Pons (tissue), 1 donor: Measurements from ENCODE around the gene MAN2A1.
"Not testable (repeated sequence)": the region's sequence is repeated elsewhere in the genome, so short reads cannot be mapped to it uniquely, and the experiment has no call there.

Experiments
- DNase-seq: peaks from one replicate; pipeline ENCODE4 v3.0.0-alpha.2; 2016; ENCODE audit warnings: low spot score

MAN2A1 gene

GRCh38 chr5:109826426-109826825 is 136.7 kb downstream of the MAN2A1 start:
- no peak for DNase-seq

- no peak for DNase-seq
Observed at GRCh38 chr5:109829331-109829730, 139.6 kb downstream of the MAN2A1 start.

GRCh38 chr5:109830955-109831502 is 141.3 kb downstream of the MAN2A1 start:
- DNase-seq = no peak

GRCh38 chr5:109832207-109833188 is 142.8 kb downstream of the MAN2A1 start:
- DNase-seq = not testable (repeated sequence)

- DNase-seq = no peak
Observed at GRCh38 chr5:109833946-109834345, 144.2 kb downstream of the MAN2A1 start.

GRCh38 chr5:109836280-109836679 is 146.6 kb downstream of the MAN2A1 start:
- no peak for DNase-seq

GRCh38 chr5:109837231-109837861 is 147.6 kb downstream of the MAN2A1 start:
- DNase-seq = no peak

GRCh38 chr5:109838157-109838556 is 148.4 kb downstream of the MAN2A1 start:
- DNase-seq = no peak

GRCh38 chr5:109844148-109844547 is 154.4 kb downstream of the MAN2A1 start:
- no peak for DNase-seq

- DNase-seq = no peak
Observed at GRCh38 chr5:109844695-109845094, 155.0 kb downstream of the MAN2A1 start.

- no peak for DNase-seq
Observed at GRCh38 chr5:109848130-109848529, 158.4 kb downstream of the MAN2A1 start.

- DNase-seq = no peak
Observed at GRCh38 chr5:109849478-109850088, 159.9 kb downstream of the MAN2A1 start.

GRCh38 chr5:109852371-109853155 is 162.8 kb downstream of the MAN2A1 start:
- DNase-seq = no peak

GRCh38 chr5:109853377-109853776 is 163.7 kb downstream of the MAN2A1 start:
- no peak for DNase-seq

GRCh38 chr5:109855056-109855455 is 165.3 kb downstream of the MAN2A1 start:
- no peak for DNase-seq

GRCh38 chr5:109857405-109858031 is 167.8 kb downstream of the MAN2A1 start:
- no peak for DNase-seq

- no peak for DNase-seq
Observed at GRCh38 chr5:109859537-109859936, 169.8 kb downstream of the MAN2A1 start.

- no peak for DNase-seq
Observed at GRCh38 chr5:109862301-109862700, 172.6 kb downstream of the MAN2A1 start.

GRCh38 chr5:109863752-109864151 is 174.0 kb downstream of the MAN2A1 start:
- DNase-seq = no peak

GRCh38 chr5:109865637-109866036 is 175.9 kb downstream of the MAN2A1 start:
- DNase-seq = peak; percentile 39

GRCh38 chr5:109866051-109866450 is 176.3 kb downstream of the MAN2A1 start:
- DNase-seq = no peak
